ENCODE measurements around the gene FAM222B. TPM values are rescaled to one million over a fixed set of nuclear protein-coding genes. Genes with fewer than 3 reads are reported as not detected.

Gene FAM222B
- total RNA-seq, 3 donors from 2014 or later = 9.7 to 12.0 (median 10.5) TPM

- Histone ChIP-seq H3K4me1 (no peaks in the 10 kb centered on the region), H3K9me3 (no peaks in the 10 kb centered on the region), H3K27me3 (no peaks in the 10 kb centered on the region), H3K36me3 (no peaks in the 10 kb centered on the region), H3K27ac (no peak overlapping the region), H3K4me3 (no peak overlapping the region)
- DNase-seq (ENCODE audit: low spot score in 2 of 2) = no peak
- intact Hi-C loops (cut with DNase I; ENCODE audit: low total_unique reads) = no loop called here
- TF ChIP-seq POLR2AphosphoS5 (IDR thresholded peaks at IDR 0.05) (no peak), CTCF (IDR thresholded peaks at IDR 0.05) (no peak), POLR2A (IDR thresholded peaks at IDR 0.05) (no peak)
Observed at GRCh38 chr17:28774206-28774605, 68.4 kb downstream of the FAM222B start.

- H3K27ac ChIP-seq = no peak overlapping the region
- intact Hi-C loops (cut with DNase I; ENCODE audit: low total_unique reads) = no loop called here
Observed at GRCh38 chr17:28773736-28774135, 68.9 kb downstream of the FAM222B start.

GRCh38 chr17:28765038-28765437 is 77.6 kb downstream of the FAM222B start:
- no peak for DNase-seq (ENCODE audit: low spot score in 2 of 2)
- Histone ChIP-seq H3K36me3 (no peaks in the 10 kb centered on the region), H3K27ac (no peak overlapping the region), H3K9me3 (no peaks in the 10 kb centered on the region), H3K4me1 (peaks cover 0 to 8% of the 10 kb centered on the region in 2 donors), H3K4me3 (no peak overlapping the region), H3K27me3 (no peaks in the 10 kb centered on the region)
- intact Hi-C loops (cut with DNase I; ENCODE audit: low total_unique reads) = no loop called here
- TF ChIP-seq POLR2A (IDR thresholded peaks at IDR 0.05) (no peak), POLR2AphosphoS5 (IDR thresholded peaks at IDR 0.05) (no peak), CTCF (IDR thresholded peaks at IDR 0.05) (no peak)

More at GRCh38 chr17:28773736-28774135, 68.9 kb downstream of the FAM222B start:
- H3K36me3 ChIP-seq = no peaks in the 10 kb centered on the region
- no peak for TF ChIP-seq POLR2A (IDR thresholded peaks at IDR 0.05)
- no peak for TF ChIP-seq CTCF (IDR thresholded peaks at IDR 0.05)
- TF ChIP-seq POLR2AphosphoS5 (IDR thresholded peaks at IDR 0.05) = no peak
- no peaks in the 10 kb centered on the region for H3K9me3 ChIP-seq
- no peaks in the 10 kb centered on the region for H3K27me3 ChIP-seq
- no peak for DNase-seq (ENCODE audit: low spot score in 2 of 2)
- no peaks in the 10 kb centered on the region for H3K4me1 ChIP-seq
- no peak overlapping the region for H3K4me3 ChIP-seq

GRCh38 chr17:28763804-28764266 is 78.8 kb downstream of the FAM222B start:
- TF ChIP-seq POLR2A (IDR thresholded peaks at IDR 0.05) (no peak), POLR2AphosphoS5 (IDR thresholded peaks at IDR 0.05) (no peak), CTCF (IDR thresholded peaks at IDR 0.05) (peak; percentile 81 to 95 (median 86))
- Histone ChIP-seq H3K36me3 (no peaks in the 10 kb centered on the region), H3K9me3 (no peaks in the 10 kb centered on the region), H3K27me3 (no peaks in the 10 kb centered on the region), H3K27ac (peak overlapping the region in 1 of 2 donors; percentile 29), H3K4me3 (no peak overlapping the region), H3K4me1 (peaks cover 0 to 8% of the 10 kb centered on the region in 2 donors)
- peak; percentile 72 to 73 for DNase-seq (ENCODE audit: low spot score in 2 of 2)
- intact Hi-C loops (cut with DNase I; ENCODE audit: low total_unique reads) = no loop called here

GRCh38 chr17:28763137-28763799 is 79.3 kb downstream of the FAM222B start:
- TF ChIP-seq POLR2A (IDR thresholded peaks at IDR 0.05) = no peak
- TF ChIP-seq POLR2AphosphoS5 (IDR thresholded peaks at IDR 0.05) = no peak
- TF ChIP-seq CTCF (IDR thresholded peaks at IDR 0.05) = no peak
- H3K36me3 ChIP-seq = no peaks in the 10 kb centered on the region
- no peaks in the 10 kb centered on the region for H3K9me3 ChIP-seq
- H3K27me3 ChIP-seq = no peaks in the 10 kb centered on the region
- no peak for DNase-seq (ENCODE audit: low spot score in 2 of 2)
- H3K27ac ChIP-seq = peak overlapping the region in 1 of 2 donors; percentile 29
- intact Hi-C loops (cut with DNase I; ENCODE audit: low total_unique reads) = no loop called here
- no peak overlapping the region for H3K4me3 ChIP-seq
- H3K4me1 ChIP-seq = peaks cover 0 to 8% of the 10 kb centered on the region in 2 donors
